HG03432 (cell line): Measurements from ENCODE around the gene CD83.

Experiments
- ATAC-seq: cut with Tn5 transposase; IDR thresholded peaks from one replicate; pipeline ENCODE4 v1.9.1; 2021; ENCODE audit warnings: mild to moderate bottlenecking, moderate library complexity; ENCODE audit not compliant: unreplicated experiment

Gene CD83

GRCh38 chr6:14091339-14091978 is 26.1 kb upstream of the CD83 start:
- peak; percentile 20 for ATAC-seq

GRCh38 chr6:14092316-14092715 is 25.3 kb upstream of the CD83 start:
- ATAC-seq = no peak

- no peak for ATAC-seq
These were observed 24.5 kb upstream of the CD83 start for GRCh38 chr6:14092838-14093789.

- ATAC-seq = no peak
These were observed 22.9 kb upstream of the CD83 start for GRCh38 chr6:14094721-14095120.

GRCh38 chr6:14095437-14095836 is 22.1 kb upstream of the CD83 start:
- ATAC-seq = peak; percentile 63

- ATAC-seq = no peak
These were observed 17.4 kb upstream of the CD83 start for GRCh38 chr6:14100138-14100537.

GRCh38 chr6:14100966-14101365 is 16.6 kb upstream of the CD83 start:
- ATAC-seq = no peak

GRCh38 chr6:14102383-14102782 is 15.2 kb upstream of the CD83 start:
- ATAC-seq = no peak

- no peak for ATAC-seq
These were observed 12.0 kb upstream of the CD83 start for GRCh38 chr6:14105547-14105946.

GRCh38 chr6:14107000-14107399 is 10.6 kb upstream of the CD83 start:
- no peak for ATAC-seq

GRCh38 chr6:14107711-14108494 is 9.7 kb upstream of the CD83 start:
- ATAC-seq = no peak

GRCh38 chr6:14108571-14109410 is 8.8 kb upstream of the CD83 start:
- ATAC-seq = peak; percentile 75

- peak; percentile 14 for ATAC-seq
These were observed 8.2 kb upstream of the CD83 start for GRCh38 chr6:14109411-14109826.

- ATAC-seq = peak; percentile 56
These were observed 7.4 kb upstream of the CD83 start for GRCh38 chr6:14110001-14110818.

- no peak for ATAC-seq
These were observed 3.6 kb upstream of the CD83 start for GRCh38 chr6:14113976-14114375.

GRCh38 chr6:14118091-14118439 is 493 bp downstream of the CD83 start:
- ATAC-seq = peak; percentile 11

- ATAC-seq = no peak
These were observed 874 bp downstream of the CD83 start for GRCh38 chr6:14118446-14118845.

- ATAC-seq = no peak
These were observed 2.2 kb downstream of the CD83 start for GRCh38 chr6:14119784-14120183.

- ATAC-seq = no peak
These were observed 3.0 kb downstream of the CD83 start for GRCh38 chr6:14120546-14120945.

GRCh38 chr6:14121936-14122344 is 4.4 kb downstream of the CD83 start:
- peak; percentile 65 for ATAC-seq
